Endodermal cell (in vitro differentiated cells): Measurements from ENCODE around the gene MPDZ. TPM values are rescaled to one million over a fixed set of nuclear protein-coding genes. Genes with fewer than 3 reads are reported as not detected.
A peak's percentile ranks its signal among the peaks of the same experiment; 100 is the strongest.

ENCODE experiments used
- DNase-seq: peaks from one replicate; pipeline ENCODE4 v3.0.0-alpha.2; 2017
- H3K27ac ChIP-seq: 2 replicates; pipeline ENCODE4 v1.5.1; 2013; ENCODE audit warnings: mild to moderate bottlenecking, low read depth, low read length, moderate library complexity
- H3K27me3 ChIP-seq: 2 replicates; pipeline ENCODE4 v1.6.1; 2013; ENCODE audit warnings: mild to moderate bottlenecking, low read length, moderate library complexity; ENCODE audit not compliant: insufficient read depth, control insufficient read depth, poor library complexity, severe bottlenecking
- H3K36me3 ChIP-seq: 2 replicates; pipeline ENCODE4 v1.7.0; 2013; ENCODE audit warnings: mild to moderate bottlenecking, low read length, moderate library complexity; ENCODE audit not compliant: control insufficient read depth, insufficient read depth
- H3K4me1 ChIP-seq: one replicate; pipeline ENCODE4 v1.7.0; 2013; ENCODE audit warnings: low read length; ENCODE audit not compliant: control insufficient read depth, insufficient read depth
- H3K4me3 ChIP-seq: 2 replicates; pipeline ENCODE4 v1.5.1; 2013; ENCODE audit warnings: mild to moderate bottlenecking, low read length, moderate library complexity
- H3K9ac ChIP-seq: 2 replicates; pipeline ENCODE4 v1.6.1; 2013; ENCODE audit warnings: mild to moderate bottlenecking, low read length, moderate library complexity; ENCODE audit not compliant: poor library complexity, severe bottlenecking; ENCODE audit errors: extremely low read depth
- H3K9me3 ChIP-seq: 2 replicates; pipeline ENCODE4 v1.6.1; 2013; ENCODE audit warnings: mild to moderate bottlenecking, low read length, moderate library complexity; ENCODE audit not compliant: control insufficient read depth
- H3K27ac Mint-ChIP-seq: 2 replicates; pipeline ENCODE4 v1.8.0; 2020; ENCODE audit warnings: mixed read lengths
- H3K27me3 Mint-ChIP-seq: 2 replicates; pipeline ENCODE4 v1.8.0; 2021; ENCODE audit warnings: mild to moderate bottlenecking, mixed read lengths; ENCODE audit not compliant: insufficient read depth
- H3K36me3 Mint-ChIP-seq: 2 replicates; pipeline ENCODE4 v1.8.0; 2020; ENCODE audit warnings: low read depth, mixed read lengths
- H3K4me1 Mint-ChIP-seq: 2 replicates; pipeline ENCODE4 v1.8.0; 2020; ENCODE audit warnings: mixed read lengths
- H3K4me3 Mint-ChIP-seq: 2 replicates; pipeline ENCODE4 v1.8.0; 2020; ENCODE audit warnings: mild to moderate bottlenecking, moderate library complexity, mixed read lengths
- H3K9me3 Mint-ChIP-seq: 2 replicates; pipeline ENCODE4 v1.8.0; 2020; ENCODE audit warnings: mild to moderate bottlenecking, mixed read lengths
- CTCF ChIP-seq: fragments of 200-600 bp; sonication (generic); conservative IDR thresholded peaks from 2 replicates; pipeline ENCODE4 v1.5.0; 2021; ENCODE audit warnings: antibody characterized with exemption, mild to moderate bottlenecking
- WGBS, 2 experiments: methylation state at CpG; one replicate each; pipeline versions ENCODE4 v1.1.5 to v1.1.7; 2013; ENCODE audit warnings: missing lambda C conversion rate in 2 of 2, mixed read lengths in 1 of 2; ENCODE audit not compliant: insufficient coverage in 1 of 2, insufficient read length in 1 of 2; 5-methylcytosine and 5-hydroxymethylcytosine counted together
- total RNA-seq, 2 donors: library from RNA; stranded (reverse); fragmentation: NEBNext Ultra II Directional in 1 of 2; extraction: Animal tissue kit (Norgen Biotek cat#: 25700) in 1 of 2; gene quantifications; 2 replicates in 1 of 2; 3 replicates in 1 of 2; pipeline ENCODE4 v1.2.1, GENCODE V29; 2021

Gene MPDZ
- total RNA-seq, 2 donors from 2014 or later = 38.0 to 44.0 TPM

GRCh38 chr9:13141629-13142028 lies 137.9 kb downstream of the MPDZ start:
- no peak overlapping the region for H3K4me3 ChIP-seq
- H3K4me3 Mint-ChIP-seq = no peak overlapping the region
- H3K36me3 ChIP-seq = peaks cover 10% of the 10 kb centered on the region
- no peak overlapping the region for H3K27ac Mint-ChIP-seq
- H3K4me1 Mint-ChIP-seq = peaks cover 12% of the 10 kb centered on the region
- H3K9ac ChIP-seq = no peak overlapping the region
- H3K4me1 ChIP-seq = peaks cover 3% of the 10 kb centered on the region
- H3K27me3 Mint-ChIP-seq = no peaks in the 10 kb centered on the region
- H3K9me3 Mint-ChIP-seq = no peaks in the 10 kb centered on the region
- DNase-seq = no peak
- no peaks in the 10 kb centered on the region for H3K27me3 ChIP-seq
- 92% methylated on average over 3 to 5 of the region's 5 CpGs for WGBS, 2 experiments
- H3K36me3 Mint-ChIP-seq = peaks cover 6% of the 10 kb centered on the region
- no peak for TF ChIP-seq CTCF
- H3K9me3 ChIP-seq = no peaks in the 10 kb centered on the region
- no peak overlapping the region for H3K27ac ChIP-seq

- Mint-ChIP-seq H3K9me3 (no peaks in the 10 kb centered on the region), H3K4me3 (no peak overlapping the region), H3K4me1 (peaks cover 12% of the 10 kb centered on the region), H3K36me3 (peaks cover 9% of the 10 kb centered on the region), H3K27me3 (no peaks in the 10 kb centered on the region), H3K27ac (no peak overlapping the region)
- H3K4me1 ChIP-seq = peaks cover 3% of the 10 kb centered on the region
- H3K27me3 ChIP-seq = no peaks in the 10 kb centered on the region
- 89 to 92% methylated on average over 3 to 5 of the region's 5 CpGs for WGBS, 2 experiments
- TF ChIP-seq CTCF = no peak
- H3K27ac ChIP-seq = no peak overlapping the region
- no peak overlapping the region for H3K9ac ChIP-seq
- no peak for DNase-seq
- peaks cover 10% of the 10 kb centered on the region for H3K36me3 ChIP-seq
- H3K4me3 ChIP-seq = no peak overlapping the region
- no peaks in the 10 kb centered on the region for H3K9me3 ChIP-seq
Measured at GRCh38 chr9:13140843-13141592, 138.5 kb downstream of the MPDZ start.

- no peak for DNase-seq
- no peak for TF ChIP-seq CTCF
- WGBS, 2 experiments = 79 to 86% methylated on average over 1 to 2 of the region's 2 CpGs
- Histone ChIP-seq H3K9ac (no peak overlapping the region), H3K27ac (peak overlapping the region; percentile 89), H3K4me3 (no peak overlapping the region), H3K27me3 (no peaks in the 10 kb centered on the region), H3K36me3 (peaks cover 22% of the 10 kb centered on the region), H3K4me1 (peaks cover 3% of the 10 kb centered on the region), H3K9me3 (no peaks in the 10 kb centered on the region)
- no peaks in the 10 kb centered on the region for H3K27me3 Mint-ChIP-seq
- peak overlapping the region; percentile 66 for H3K27ac Mint-ChIP-seq
- peaks cover 12% of the 10 kb centered on the region for H3K4me1 Mint-ChIP-seq
- H3K36me3 Mint-ChIP-seq = peaks cover 19% of the 10 kb centered on the region
- H3K9me3 Mint-ChIP-seq = no peaks in the 10 kb centered on the region
- H3K4me3 Mint-ChIP-seq = no peak overlapping the region
Measured at GRCh38 chr9:13139641-13140171, 139.8 kb downstream of the MPDZ start.
